ENCODE results near the gene LRRC75A.

GRCh38 chr17:16488186-16488967 lies 3.6 kb downstream of the LRRC75A start:
- TF ChIP-seq CTCF (IDR thresholded peaks at IDR 0.05; ENCODE audit: low read length), result no peak
- TF ChIP-seq EZH2 (IDR thresholded peaks at IDR 0.05; ENCODE audit: borderline replicate concordance, low read length), result no peak
